Liver (tissue), 9 donors: Measurements from ENCODE around the gene SARM1. TPM values are rescaled to one million over a fixed set of nuclear protein-coding genes. Genes with fewer than 3 reads are reported as not detected.

Experiments used
- DNase-seq: peaks from one replicate; pipeline ENCODE4 v3.0.0-alpha.2; 2017; ENCODE audit warnings: low spot score
- H3K27ac ChIP-seq, 2 donors: one replicate each; pipeline ENCODE4 v1.7.0; 2013; ENCODE audit warnings: inconsistent platforms in 2 of 2, low read length in 2 of 2, control low read depth in 1 of 2, low read depth in 1 of 2, mild to moderate bottlenecking in 1 of 2
- H3K27me3 ChIP-seq, 4 donors: one replicate each; pipeline versions ENCODE4 v1.6.1 to v1.7.0; 2013; ENCODE audit warnings: low read length in 3 of 4, inconsistent platforms in 1 of 4, mild to moderate bottlenecking in 1 of 4, moderate library complexity in 1 of 4; ENCODE audit not compliant: control insufficient read depth in 4 of 4, insufficient read depth in 4 of 4
- H3K36me3 ChIP-seq, 4 donors: one replicate each; pipeline versions ENCODE4 v1.6.1 to v1.7.0; 2013; ENCODE audit warnings: low read length in 3 of 4, mild to moderate bottlenecking in 3 of 4, low read depth in 1 of 4, moderate library complexity in 1 of 4; ENCODE audit not compliant: control insufficient read depth in 4 of 4, insufficient read depth in 3 of 4
- H3K4me1 ChIP-seq, 4 donors: one replicate each; pipeline versions ENCODE4 v1.6.1 to v1.7.0; 2013; ENCODE audit warnings: low read length in 3 of 4, mild to moderate bottlenecking in 3 of 4, moderate library complexity in 1 of 4; ENCODE audit not compliant: control insufficient read depth in 4 of 4, insufficient read depth in 4 of 4
- H3K4me3 ChIP-seq, 3 donors: one replicate each; pipeline versions ENCODE4 v1.6.1 to v1.7.0; 2013; ENCODE audit warnings: low read length in 3 of 3, control low read depth in 1 of 3, low read depth in 1 of 3, mild to moderate bottlenecking in 1 of 3
- H3K9ac ChIP-seq, 2 donors: one replicate each; pipeline ENCODE4 v1.7.0; 2013; ENCODE audit warnings: low read length in 2 of 2, mild to moderate bottlenecking in 2 of 2, moderate library complexity in 2 of 2, control low read depth in 1 of 2, low read depth in 1 of 2
- H3K9me3 ChIP-seq, 4 donors: one replicate each; pipeline versions ENCODE4 v1.6.1 to v1.7.0; 2013; ENCODE audit warnings: low read length in 3 of 4; ENCODE audit not compliant: control insufficient read depth in 4 of 4
- FOXA1 ChIP-seq: IDR thresholded peaks from 2 replicates; pipeline ENCODE4 v1.6.1; 2016; ENCODE audit warnings: antibody characterized with exemption
- FOXA2 ChIP-seq: IDR thresholded peaks from 2 replicates; pipeline ENCODE4 v1.6.1; 2016; ENCODE audit warnings: antibody characterized with exemption
- GABPA ChIP-seq, 2 donors: IDR thresholded peaks in 1 of 2; conservative IDR thresholded peaks in 1 of 2; 2 replicates each; pipeline ENCODE4 v1.6.1; 2016; ENCODE audit warnings: antibody characterized with exemption in 2 of 2, mild to moderate bottlenecking in 1 of 2, moderate library complexity in 1 of 2
- HNF4A ChIP-seq, 2 donors: conservative IDR thresholded peaks; 2 replicates each; pipeline ENCODE4 v1.6.1; 2016; ENCODE audit warnings: antibody characterized with exemption in 2 of 2, mild to moderate bottlenecking in 2 of 2
- HNF4G ChIP-seq: IDR thresholded peaks from 2 replicates; pipeline ENCODE4 v1.6.1; 2016; ENCODE audit warnings: antibody characterized with exemption
- MAX ChIP-seq: IDR thresholded peaks from 2 replicates; pipeline ENCODE4 v1.6.1; 2016; ENCODE audit warnings: antibody characterized with exemption
- RAD21 ChIP-seq, 2 donors: IDR thresholded peaks; 2 replicates each; pipeline ENCODE4 v1.6.1; 2016; ENCODE audit warnings: antibody characterized with exemption in 2 of 2, mild to moderate bottlenecking in 2 of 2
- SP1 ChIP-seq: IDR thresholded peaks from 2 replicates; pipeline ENCODE4 v1.6.1; 2018; ENCODE audit warnings: antibody characterized with exemption, mild to moderate bottlenecking
- ZBTB33 ChIP-seq: IDR thresholded peaks from 2 replicates; pipeline ENCODE4 v1.6.1; 2016; ENCODE audit warnings: antibody characterized with exemption
- WGBS: extraction: QIAGEN DNeasy Blood & Tissue Kit; methylation state at CpG from one replicate; pipeline ENCODE4 v1.1.7; 2013; 5-methylcytosine and 5-hydroxymethylcytosine counted together
- polyA plus RNA-seq, 2 donors: library from polyadenylated mRNA; stranded (reverse) in 1 of 2; unstranded in 1 of 2; fragments of 200-250 nt in 1 of 2; fragments of >200 nt in 1 of 2; fragmentation: Nextera tagmentation in 1 of 2; extraction: Ambion mirVana in 1 of 2; gene quantifications; one replicate each; pipeline versions ENCODE4 v1.2.1 to v1.2.3, GENCODE V29; 2013 to 2015
- total RNA-seq, 2 donors: library from RNA; depleted of rRNA; stranded (reverse); fragments of >200 nt; gene quantifications; one replicate each; pipeline ENCODE4 v1.2.3, GENCODE V29; 2014
- TF ChIP-seq, protein P1 (sequence below): IDR thresholded peaks from 2 replicates; pipeline ENCODE4 v1.6.1; 2016; ENCODE audit warnings: antibody characterized with exemption
- donor health status: healthy.
- donor health status: healthy.
- donor health status: healthy.
- donor health status: healthy.
- donor health status: healthy.

SARM1 gene
- total and polyA plus RNA-seq, 4 donors: 2.4 to 5.4 (median 5.1) TPM

GRCh38 chr17:28395968-28396367, 24.5 kb downstream of the SARM1 start:
- H3K4me1 ChIP-seq: peaks cover 9 to 31% (median 25%) of the 10 kb centered on the region in 4 donors
- H3K27me3 ChIP-seq: no peaks in the 10 kb centered on the region
- H3K4me3 ChIP-seq: no peak overlapping the region
- DNase-seq: no peak
- WGBS: 90% methylated on average over 6 of the region's 6 CpGs
- TF ChIP-seq HNF4G (no peak), ZBTB33 (no peak)
- no peak overlapping the region for H3K9ac ChIP-seq
- peaks cover 5 to 28% (median 16%) of the 10 kb centered on the region in 4 donors for H3K36me3 ChIP-seq
- no peak overlapping the region for H3K27ac ChIP-seq
- no peaks in the 10 kb centered on the region for H3K9me3 ChIP-seq

DNA sequence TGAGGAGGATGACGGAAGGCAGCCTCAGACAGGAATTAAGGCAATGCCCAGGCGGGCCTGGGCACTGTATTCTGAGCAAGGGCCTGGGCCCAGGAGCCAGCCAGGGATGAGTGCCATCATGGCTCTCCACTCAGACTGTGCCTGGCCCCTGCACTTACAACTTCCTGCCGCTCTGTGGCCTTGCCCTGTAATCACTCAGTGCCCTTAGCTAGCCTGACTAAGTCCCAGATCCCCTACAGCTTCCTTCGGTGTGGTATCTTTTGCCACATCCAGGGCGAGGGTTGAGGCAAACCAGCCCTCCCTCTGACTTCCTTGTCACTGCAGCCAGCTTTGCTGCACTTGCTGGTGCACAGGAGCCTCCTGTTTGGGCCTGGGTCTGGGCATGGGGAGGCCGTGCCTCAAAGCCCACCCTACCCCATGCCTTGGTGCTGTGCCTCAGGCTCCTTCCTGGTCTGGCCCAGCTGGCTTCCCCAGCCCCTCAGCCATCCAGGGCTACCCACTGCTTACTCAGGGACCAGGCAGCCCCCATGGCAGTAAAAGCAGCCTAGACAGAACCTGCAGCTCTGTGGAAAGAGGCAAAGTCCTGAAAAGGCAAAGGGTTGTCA, 25.2 kb downstream of the SARM1 start:
- Histone ChIP-seq H3K27ac (no peak overlapping the region), H3K4me3 (no peak overlapping the region), H3K36me3 (peaks cover 5 to 34% (median 22%) of the 10 kb centered on the region in 4 donors), H3K27me3 (no peaks in the 10 kb centered on the region), H3K4me1 (peaks cover 9 to 31% (median 25%) of the 10 kb centered on the region in 4 donors), H3K9ac (no peak overlapping the region), H3K9me3 (no peaks in the 10 kb centered on the region)
- no peak for DNase-seq
- TF ChIP-seq GABPA (IDR thresholded peaks at IDR 0.05 in 1 of 2, conservative IDR thresholded peaks at IDR 0.05 in 1 of 2): no peak
- TF ChIP-seq FOXA2: no peak
- TF ChIP-seq FOXA1: no peak
- TF ChIP-seq, protein P1, sequence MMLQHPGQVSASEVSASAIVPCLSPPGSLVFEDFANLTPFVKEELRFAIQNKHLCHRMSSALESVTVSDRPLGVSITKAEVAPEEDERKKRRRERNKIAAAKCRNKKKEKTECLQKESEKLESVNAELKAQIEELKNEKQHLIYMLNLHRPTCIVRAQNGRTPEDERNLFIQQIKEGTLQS: no peak
- TF ChIP-seq HNF4A (conservative IDR thresholded peaks at IDR 0.05): no peak
- no peak for TF ChIP-seq RAD21 (IDR thresholded peaks at IDR 0.05)
- no peak for TF ChIP-seq SP1
- no peak for TF ChIP-seq MAX
- 90% methylated on average over 6 of the region's 6 CpGs for WGBS

DNA sequence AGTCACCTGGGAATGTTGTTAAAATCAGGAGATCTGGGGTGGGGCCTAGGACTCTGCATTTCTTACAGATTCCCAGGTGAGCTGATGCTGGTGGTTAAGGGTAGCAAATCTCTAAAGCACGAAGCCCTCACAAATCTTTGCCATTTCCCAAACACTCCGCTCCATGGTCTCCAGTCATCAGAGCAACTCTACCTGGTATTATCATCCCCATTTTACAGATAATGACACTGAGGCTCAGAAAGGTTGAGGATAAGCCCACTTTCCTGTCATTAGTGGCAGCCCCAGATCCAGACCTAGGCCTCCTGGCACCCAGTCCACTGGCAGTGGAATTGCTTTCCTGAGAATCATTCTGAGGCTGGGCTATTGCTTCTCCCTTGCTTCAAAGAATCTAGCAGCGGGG, 25.8 kb downstream of the SARM1 start:
- Histone ChIP-seq H3K9ac (no peak overlapping the region), H3K4me3 (no peak overlapping the region), H3K4me1 (peaks cover 9 to 35% (median 27%) of the 10 kb centered on the region in 4 donors), H3K27ac (no peak overlapping the region), H3K36me3 (peaks cover 5 to 39% (median 28%) of the 10 kb centered on the region in 4 donors), H3K9me3 (no peaks in the 10 kb centered on the region), H3K27me3 (no peaks in the 10 kb centered on the region)
- no peak for DNase-seq
- 97% methylated on average over 3 of the region's 3 CpGs for WGBS
- TF ChIP-seq RAD21 (IDR thresholded peaks at IDR 0.05) (no peak), FOXA1 (no peak), GABPA (IDR thresholded peaks at IDR 0.05 in 1 of 2, conservative IDR thresholded peaks at IDR 0.05 in 1 of 2) (no peak), ZBTB33 (no peak), HNF4G (no peak)
